Fibroblast of mammary gland (primary cell): ENCODE results near the gene CUTC.
A peak's percentile ranks its signal among the peaks of the same experiment; 100 is the strongest.

ENCODE experiments used
- DNase-seq: peaks from one replicate; pipeline ENCODE4 v3.0.0-alpha.2; 2010; ENCODE audit warnings: low read depth
- H3K4me3 ChIP-seq: 2 replicates; pipeline ENCODE4 v1.5.1; 2011; ENCODE audit warnings: low read depth, mild to moderate bottlenecking, low read length, moderate library complexity; ENCODE audit not compliant: control insufficient read depth
- CTCF ChIP-seq: conservative IDR thresholded peaks from 2 replicates; pipeline ENCODE4 v1.5.1; 2011; ENCODE audit warnings: low read depth, low read length, inconsistent platforms; ENCODE audit not compliant: control insufficient read depth, insufficient read depth

Gene CUTC

GRCh38 chr10:99756159-99756558 lies 24.1 kb downstream of the CUTC start:
- no peak overlapping the region for H3K4me3 ChIP-seq
- DNase-seq = no peak
- TF ChIP-seq CTCF = no peak

- DNase-seq = peak; percentile 70
- no peak for TF ChIP-seq CTCF
- H3K4me3 ChIP-seq = no peak overlapping the region
These were observed 26.3 kb downstream of the CUTC start for GRCh38 chr10:99758211-99758891.

GRCh38 chr10:99760321-99760720 lies 28.3 kb downstream of the CUTC start:
- TF ChIP-seq CTCF = no peak
- no peak overlapping the region for H3K4me3 ChIP-seq
- DNase-seq = no peak

GRCh38 chr10:99761365-99761764 lies 29.3 kb downstream of the CUTC start:
- H3K4me3 ChIP-seq = no peak overlapping the region
- TF ChIP-seq CTCF = no peak
- no peak for DNase-seq

- no peak overlapping the region for H3K4me3 ChIP-seq
- TF ChIP-seq CTCF = no peak
- DNase-seq = no peak
These were observed 33.8 kb downstream of the CUTC start for GRCh38 chr10:99765672-99766301.

GRCh38 chr10:99766302-99766681 lies 34.3 kb downstream of the CUTC start:
- no peak overlapping the region for H3K4me3 ChIP-seq
- DNase-seq = no peak
- no peak for TF ChIP-seq CTCF
